Natural killer cell (primary cell): Measurements from ENCODE around the gene MVB12B. TPM values are rescaled to one million over a fixed set of nuclear protein-coding genes. Genes with fewer than 3 reads are reported as not detected.

Experiments used
- ATAC-seq, 3 donors: fragments of 150-1000 bp in 2 of 3; fragments of 200-7000 bp in 1 of 3; cut with Tn5 transposase; 1 replicate in 1 of 3; 2 replicates in 2 of 3; pipeline ENCODE4 v1.10.0; 2021; ENCODE audit warnings: mild to moderate bottlenecking in 2 of 3, moderate library complexity in 2 of 3
- DNase-seq, 2 donors: peaks; one replicate each; pipeline versions ENCODE4 v3.0.0 to v3.0.0-alpha.2; 2013 to 2021; ENCODE audit warnings: mixed read lengths in 1 of 2
- H3K27ac ChIP-seq: one replicate; pipeline ENCODE4 v1.5.1; 2013; ENCODE audit warnings: mild to moderate bottlenecking, low read length
- H3K27me3 ChIP-seq: one replicate; pipeline ENCODE4 v1.6.1; 2013; ENCODE audit warnings: low read length; ENCODE audit not compliant: control insufficient read depth, insufficient read depth
- H3K36me3 ChIP-seq: one replicate; pipeline ENCODE4 v1.6.1; 2013; ENCODE audit warnings: low read length; ENCODE audit not compliant: control insufficient read depth, insufficient read depth
- H3K4me1 ChIP-seq: one replicate; pipeline ENCODE4 v1.6.1; 2013; ENCODE audit warnings: low read length; ENCODE audit not compliant: control insufficient read depth, insufficient read depth
- H3K4me3 ChIP-seq: one replicate; pipeline ENCODE4 v1.5.1; 2013; ENCODE audit warnings: low read length
- H3K9me3 ChIP-seq: one replicate; pipeline ENCODE4 v1.6.1; 2013; ENCODE audit warnings: low read length; ENCODE audit not compliant: control insufficient read depth, insufficient read depth
- H3K27ac Mint-ChIP-seq, 2 donors: one replicate each; pipeline ENCODE4 v1.8.0; 2022; ENCODE audit warnings: mild to moderate bottlenecking in 2 of 2, mixed read lengths in 2 of 2, moderate library complexity in 1 of 2
- H3K27me3 Mint-ChIP-seq, 2 donors: one replicate each; pipeline ENCODE4 v1.8.0; 2022; ENCODE audit warnings: low read depth in 2 of 2, mixed read lengths in 2 of 2
- H3K36me3 Mint-ChIP-seq: one replicate; pipeline ENCODE4 v1.8.0; 2022; ENCODE audit warnings: mixed read lengths
- H3K4me1 Mint-ChIP-seq, 2 donors: one replicate each; pipeline ENCODE4 v1.8.0; 2022; ENCODE audit warnings: mixed read lengths in 2 of 2
- H3K4me3 Mint-ChIP-seq: one replicate; pipeline ENCODE4 v1.8.0; 2022; ENCODE audit warnings: mild to moderate bottlenecking, moderate library complexity, mixed read lengths
- H3K9me3 Mint-ChIP-seq, 2 donors: one replicate each; pipeline ENCODE4 v1.8.0; 2022; ENCODE audit warnings: mixed read lengths in 2 of 2
- CTCF ChIP-seq: fragments of 200-600 bp; IDR thresholded peaks from one replicate; pipeline ENCODE4 v1.8.0; 2022; ENCODE audit warnings: antibody characterized with exemption
- WGBS: methylation state at CpG from one replicate; pipeline ENCODE4 v1.1.7; 2013; ENCODE audit warnings: missing lambda C conversion rate; ENCODE audit not compliant: insufficient coverage; 5-methylcytosine and 5-hydroxymethylcytosine counted together
- intact Hi-C: fragments of 100-400 bp; cut with micrococcal nuclease; formaldehyde crosslinking; loops from one replicate; pipeline ENCODE4 v1.14.2; 2022
- total RNA-seq, 4 donors: library from RNA; stranded (reverse); fragments of 120-200 nt in 1 of 4; gene quantifications; one replicate each; pipeline versions ENCODE4 v1.2.3 to v1.2.4, GENCODE V29; 2013 to 2022

The MVB12B gene
- total RNA-seq, 3 donors from 2014 or later (not counting 1 experiment from before 2014, with no cell fraction given), result 2.0 to 13.0 (median 7.8) TPM

- intact Hi-C loops, result no loop called here
- no peak overlapping the region for H3K27ac Mint-ChIP-seq
- H3K27me3 Mint-ChIP-seq, result peaks cover 0 to 5% of the 10 kb centered on the region in 2 donors
- no peaks in the 10 kb centered on the region for H3K9me3 Mint-ChIP-seq
- Histone ChIP-seq H3K9me3 (no peaks in the 10 kb centered on the region), H3K27ac (no peak overlapping the region), H3K4me1 (peaks cover 8% of the 10 kb centered on the region), H3K27me3 (no peaks in the 10 kb centered on the region), H3K4me3 (no peak overlapping the region), H3K36me3 (no peaks in the 10 kb centered on the region)
- peaks cover 6 to 17% of the 10 kb centered on the region in 2 donors for H3K4me1 Mint-ChIP-seq
- ATAC-seq (peak in 1 of 3 donors; percentile 52), DNase-seq (no peak)
- TF ChIP-seq CTCF, result no peak
- H3K36me3 Mint-ChIP-seq, result no peaks in the 10 kb centered on the region
- WGBS, result 38% methylated on average over 2 of the region's 2 CpGs
- H3K4me3 Mint-ChIP-seq, result no peak overlapping the region
Measured at GRCh38 chr9:126389992-126390391, 63.4 kb downstream of the MVB12B start.

DNA sequence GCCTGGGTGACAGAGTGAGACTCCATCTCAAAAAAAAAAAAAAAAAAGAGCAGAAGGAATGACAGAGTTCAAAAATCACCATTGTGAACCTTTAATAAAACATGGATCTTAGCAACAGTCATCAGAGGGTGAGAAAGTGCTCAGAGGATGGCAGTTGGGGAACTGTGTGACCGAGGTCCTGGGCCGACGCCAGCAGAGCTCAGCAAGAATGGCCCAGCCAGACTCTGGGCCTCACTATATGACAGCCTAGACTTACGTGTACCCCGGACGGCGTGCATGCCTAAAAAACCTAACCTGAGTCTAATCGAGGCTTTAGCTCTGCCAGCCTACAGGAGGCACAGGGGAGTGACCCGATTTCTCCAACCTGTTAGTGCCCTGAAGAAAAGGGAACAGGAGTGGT lies 64.3 kb downstream of the MVB12B start:
- Histone ChIP-seq H3K27ac (no peak overlapping the region), H3K4me3 (no peak overlapping the region), H3K36me3 (no peaks in the 10 kb centered on the region), H3K9me3 (no peaks in the 10 kb centered on the region), H3K27me3 (no peaks in the 10 kb centered on the region), H3K4me1 (peaks cover 8% of the 10 kb centered on the region)
- Mint-ChIP-seq H3K4me1 (peaks cover 6 to 17% of the 10 kb centered on the region in 2 donors), H3K36me3 (no peaks in the 10 kb centered on the region), H3K27me3 (peaks cover 0 to 3% of the 10 kb centered on the region in 2 donors), H3K4me3 (no peak overlapping the region), H3K9me3 (no peaks in the 10 kb centered on the region), H3K27ac (no peak overlapping the region)
- intact Hi-C loops, result no loop called here
- TF ChIP-seq CTCF, result no peak
- WGBS, result 89% methylated on average over 9 of the region's 9 CpGs
- DNase-seq, result no peak
- ATAC-seq, result no peak

DNA sequence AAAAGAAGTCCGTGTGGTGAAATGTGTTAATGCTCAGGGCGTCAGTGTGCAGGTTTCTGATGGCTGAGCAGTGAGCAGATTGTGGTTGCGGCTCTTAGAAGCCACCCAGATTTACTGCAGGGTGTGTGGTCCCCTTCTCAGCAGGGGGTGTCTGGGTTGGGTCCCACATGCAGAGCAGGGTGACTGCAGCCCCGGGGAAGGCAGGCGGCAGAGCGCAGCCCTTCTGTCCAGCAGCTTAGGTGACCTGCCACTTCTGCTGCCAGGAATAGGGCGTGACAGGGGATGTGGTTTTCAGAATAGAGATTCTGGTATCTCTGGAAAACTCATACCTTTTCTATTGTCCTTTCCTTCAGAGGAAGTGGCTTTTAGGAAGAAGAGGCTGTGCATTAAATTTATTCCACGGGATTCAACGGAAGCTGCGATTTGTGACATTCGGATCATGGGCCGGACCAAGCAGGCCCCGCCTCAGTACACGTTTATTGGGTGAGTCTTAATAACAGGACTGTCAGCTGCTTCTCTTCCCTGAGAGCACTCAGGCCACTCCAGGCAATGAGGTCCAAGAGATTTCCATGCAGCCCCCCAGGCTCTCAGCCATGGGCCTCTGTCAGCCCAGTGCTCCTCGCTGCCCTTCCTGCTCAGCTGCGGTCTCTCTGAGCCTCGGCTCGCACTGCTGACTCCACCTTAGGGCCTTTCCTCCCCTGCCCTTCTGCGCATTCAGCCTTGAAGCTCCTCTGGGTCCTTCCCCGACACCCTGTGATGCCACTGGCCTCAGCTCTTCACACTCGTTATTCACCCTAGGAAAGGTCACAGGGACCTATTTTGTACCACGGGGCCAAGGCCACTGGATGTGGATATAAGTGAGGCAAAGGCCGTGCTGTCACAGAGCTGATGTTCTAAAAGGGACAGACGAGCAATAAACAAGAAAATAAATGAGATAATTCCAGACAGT lies 65.4 kb downstream of the MVB12B start:
- Mint-ChIP-seq H3K4me3 (no peak overlapping the region), H3K4me1 (peaks cover 7 to 28% of the 10 kb centered on the region in 2 donors), H3K27me3 (peaks cover 0 to 3% of the 10 kb centered on the region in 2 donors), H3K27ac (no peak overlapping the region), H3K36me3 (no peaks in the 10 kb centered on the region), H3K9me3 (no peaks in the 10 kb centered on the region)
- no peak for TF ChIP-seq CTCF
- no peaks in the 10 kb centered on the region for H3K36me3 ChIP-seq
- no peaks in the 10 kb centered on the region for H3K27me3 ChIP-seq
- no peaks in the 10 kb centered on the region for H3K9me3 ChIP-seq
- intact Hi-C loops, result no loop called here
- 82% methylated on average over 23 of the region's 24 CpGs for WGBS
- no peak for DNase-seq
- ATAC-seq, result no peak
- peaks cover 15% of the 10 kb centered on the region for H3K4me1 ChIP-seq
- H3K4me3 ChIP-seq, result no peak overlapping the region
- H3K27ac ChIP-seq, result no peak overlapping the region
